IgD-negative memory B cell (primary cell): Measurements from ENCODE around the gene AOPEP. TPM values are rescaled to one million over a fixed set of nuclear protein-coding genes. Genes with fewer than 3 reads are reported as not detected.

Experiments
- H3K27ac Mint-ChIP-seq, 3 donors: one replicate each; pipeline ENCODE4 v1.8.0; 2020 to 2022; ENCODE audit warnings: mild to moderate bottlenecking in 3 of 3, mixed read lengths in 3 of 3, moderate library complexity in 1 of 3
- H3K27me3 Mint-ChIP-seq: one replicate; pipeline ENCODE4 v1.8.0; 2021; ENCODE audit warnings: mixed read lengths
- H3K36me3 Mint-ChIP-seq: one replicate; pipeline ENCODE4 v1.8.0; 2020; ENCODE audit warnings: mild to moderate bottlenecking, mixed read lengths
- H3K4me1 Mint-ChIP-seq, 3 donors: one replicate each; pipeline ENCODE4 v1.8.0; 2020 to 2022; ENCODE audit warnings: mixed read lengths in 3 of 3, mild to moderate bottlenecking in 1 of 3
- H3K4me3 Mint-ChIP-seq, 4 donors: one replicate each; pipeline ENCODE4 v1.8.0; 2020 to 2022; ENCODE audit warnings: mild to moderate bottlenecking in 4 of 4, mixed read lengths in 4 of 4, moderate library complexity in 3 of 4
- H3K9me3 Mint-ChIP-seq, 3 donors: one replicate each; pipeline ENCODE4 v1.8.0; 2020 to 2021; ENCODE audit warnings: mixed read lengths in 3 of 3, mild to moderate bottlenecking in 1 of 3
- polyA plus RNA-seq: library from polyadenylated mRNA; unstranded; fragments of 300-500 nt; fragmentation: Illumina TruSeq; gene quantifications from one replicate; pipeline ENCODE4 v1.2.3, GENCODE V29; 2021

AOPEP gene
- polyA plus RNA-seq, 1 donor from 2014 or later, result 4.5 TPM

GRCh38 chr9:94974154-94974879 is 247.8 kb downstream of the AOPEP start:
- H3K4me3 Mint-ChIP-seq, result no peak overlapping the region
- no peaks in the 10 kb centered on the region for H3K9me3 Mint-ChIP-seq
- peaks cover 3% of the 10 kb centered on the region for H3K36me3 Mint-ChIP-seq
- no peaks in the 10 kb centered on the region for H3K27me3 Mint-ChIP-seq
- H3K4me1 Mint-ChIP-seq, result no peaks in the 10 kb centered on the region
- no peak overlapping the region for H3K27ac Mint-ChIP-seq

GRCh38 chr9:94975480-94975879 is 249.0 kb downstream of the AOPEP start:
- Mint-ChIP-seq H3K4me1 (no peaks in the 10 kb centered on the region), H3K9me3 (no peaks in the 10 kb centered on the region), H3K27me3 (no peaks in the 10 kb centered on the region), H3K4me3 (no peak overlapping the region), H3K36me3 (peaks cover 3% of the 10 kb centered on the region), H3K27ac (no peak overlapping the region)

- Mint-ChIP-seq H3K27ac (no peak overlapping the region), H3K36me3 (peaks cover 3% of the 10 kb centered on the region), H3K27me3 (no peaks in the 10 kb centered on the region), H3K9me3 (no peaks in the 10 kb centered on the region), H3K4me3 (no peak overlapping the region), H3K4me1 (no peaks in the 10 kb centered on the region)
Measured at GRCh38 chr9:94976077-94976476, 249.6 kb downstream of the AOPEP start.

- H3K27me3 Mint-ChIP-seq, result no peaks in the 10 kb centered on the region
- no peak overlapping the region for H3K4me3 Mint-ChIP-seq
- no peaks in the 10 kb centered on the region for H3K4me1 Mint-ChIP-seq
- peaks cover 3% of the 10 kb centered on the region for H3K36me3 Mint-ChIP-seq
- H3K27ac Mint-ChIP-seq, result no peak overlapping the region
- H3K9me3 Mint-ChIP-seq, result no peaks in the 10 kb centered on the region
Measured at GRCh38 chr9:94977416-94977815, 250.9 kb downstream of the AOPEP start.

GRCh38 chr9:94979904-94980507 is 253.5 kb downstream of the AOPEP start:
- H3K9me3 Mint-ChIP-seq, result no peaks in the 10 kb centered on the region
- no peaks in the 10 kb centered on the region for H3K4me1 Mint-ChIP-seq
- H3K27me3 Mint-ChIP-seq, result no peaks in the 10 kb centered on the region
- peaks cover 9% of the 10 kb centered on the region for H3K36me3 Mint-ChIP-seq
- H3K27ac Mint-ChIP-seq, result no peak overlapping the region
- no peak overlapping the region for H3K4me3 Mint-ChIP-seq

- no peaks in the 10 kb centered on the region for H3K27me3 Mint-ChIP-seq
- H3K4me3 Mint-ChIP-seq, result no peak overlapping the region
- no peak overlapping the region for H3K27ac Mint-ChIP-seq
- peaks cover 9% of the 10 kb centered on the region for H3K36me3 Mint-ChIP-seq
- H3K9me3 Mint-ChIP-seq, result no peaks in the 10 kb centered on the region
- H3K4me1 Mint-ChIP-seq, result no peaks in the 10 kb centered on the region
Measured at GRCh38 chr9:94980947-94981722, 254.6 kb downstream of the AOPEP start.

GRCh38 chr9:94981723-94982090 is 255.2 kb downstream of the AOPEP start:
- Mint-ChIP-seq H3K4me3 (no peak overlapping the region), H3K27me3 (no peaks in the 10 kb centered on the region), H3K4me1 (no peaks in the 10 kb centered on the region), H3K36me3 (peaks cover 9% of the 10 kb centered on the region), H3K27ac (no peak overlapping the region), H3K9me3 (no peaks in the 10 kb centered on the region)

- no peak overlapping the region for H3K27ac Mint-ChIP-seq
- peaks cover 9% of the 10 kb centered on the region for H3K36me3 Mint-ChIP-seq
- H3K4me3 Mint-ChIP-seq, result no peak overlapping the region
- H3K9me3 Mint-ChIP-seq, result no peaks in the 10 kb centered on the region
- peaks cover 0 to 1% (median 0%) of the 10 kb centered on the region in 3 donors for H3K4me1 Mint-ChIP-seq
- no peaks in the 10 kb centered on the region for H3K27me3 Mint-ChIP-seq
Measured at GRCh38 chr9:94982211-94982610, 255.7 kb downstream of the AOPEP start.

- Mint-ChIP-seq H3K9me3 (no peaks in the 10 kb centered on the region), H3K36me3 (peaks cover 8% of the 10 kb centered on the region), H3K27me3 (no peaks in the 10 kb centered on the region), H3K27ac (no peak overlapping the region), H3K4me3 (no peak overlapping the region), H3K4me1 (peaks cover 0 to 1% (median 0%) of the 10 kb centered on the region in 3 donors)
Measured at GRCh38 chr9:94983552-94983951, 257.1 kb downstream of the AOPEP start.

- H3K9me3 Mint-ChIP-seq, result no peaks in the 10 kb centered on the region
- H3K4me1 Mint-ChIP-seq, result peaks cover 0 to 1% (median 0%) of the 10 kb centered on the region in 3 donors
- peaks cover 8% of the 10 kb centered on the region for H3K36me3 Mint-ChIP-seq
- no peak overlapping the region for H3K27ac Mint-ChIP-seq
- no peak overlapping the region for H3K4me3 Mint-ChIP-seq
- H3K27me3 Mint-ChIP-seq, result no peaks in the 10 kb centered on the region
Measured at GRCh38 chr9:94984891-94985476, 258.5 kb downstream of the AOPEP start.

GRCh38 chr9:94985649-94986048 is 259.1 kb downstream of the AOPEP start:
- no peaks in the 10 kb centered on the region for H3K9me3 Mint-ChIP-seq
- H3K4me3 Mint-ChIP-seq, result no peak overlapping the region
- no peak overlapping the region for H3K27ac Mint-ChIP-seq
- peaks cover 8% of the 10 kb centered on the region for H3K36me3 Mint-ChIP-seq
- H3K27me3 Mint-ChIP-seq, result no peaks in the 10 kb centered on the region
- peaks cover 0 to 1% (median 0%) of the 10 kb centered on the region in 3 donors for H3K4me1 Mint-ChIP-seq

- H3K9me3 Mint-ChIP-seq, result no peaks in the 10 kb centered on the region
- H3K27me3 Mint-ChIP-seq, result no peaks in the 10 kb centered on the region
- no peak overlapping the region for H3K4me3 Mint-ChIP-seq
- H3K36me3 Mint-ChIP-seq, result peaks cover 8% of the 10 kb centered on the region
- peaks cover 0 to 1% (median 0%) of the 10 kb centered on the region in 3 donors for H3K4me1 Mint-ChIP-seq
- no peak overlapping the region for H3K27ac Mint-ChIP-seq
Measured at GRCh38 chr9:94987731-94988130, 261.2 kb downstream of the AOPEP start.

GRCh38 chr9:94990897-94991561 is 264.5 kb downstream of the AOPEP start:
- H3K36me3 Mint-ChIP-seq, result peaks cover 7% of the 10 kb centered on the region
- H3K4me1 Mint-ChIP-seq, result peaks cover 0 to 1% (median 0%) of the 10 kb centered on the region in 3 donors
- H3K9me3 Mint-ChIP-seq, result no peaks in the 10 kb centered on the region
- H3K27me3 Mint-ChIP-seq, result no peaks in the 10 kb centered on the region
- H3K27ac Mint-ChIP-seq, result peak overlapping the region in 1 of 3 donors; percentile 13
- no peak overlapping the region for H3K4me3 Mint-ChIP-seq

GRCh38 chr9:94991961-94992907 is 265.7 kb downstream of the AOPEP start:
- Mint-ChIP-seq H3K4me3 (no peak overlapping the region), H3K27ac (no peak overlapping the region), H3K4me1 (no peaks in the 10 kb centered on the region), H3K36me3 (peaks cover 7% of the 10 kb centered on the region), H3K9me3 (no peaks in the 10 kb centered on the region), H3K27me3 (peaks cover 1% of the 10 kb centered on the region)
